Measurements from ENCODE around the gene SOX8.

Gene SOX8

GRCh38 chr16:986411-986810 lies 4.8 kb downstream of the SOX8 start:
- no peaks in the 10 kb centered on the region for H3K4me1 ChIP-seq (ENCODE audit: control insufficient read depth, insufficient read depth, low read length)
- ChIA-PET CTCF (no interaction called here), POLR2A (interaction anchor here (0.5 to 1.1 kb wide), 2 partner anchors 10 to 14 kb away, joined by 3 read pairs; no protein-coding TSS in a partner anchor)
- TF ChIP-seq REST (tag by site-specific recombination; IDR thresholded peaks at IDR 0.05) (no peak), ZNF830 (tag by site-specific recombination; IDR thresholded peaks at IDR 0.05; ENCODE audit: low read depth) (no peak), GLIS2 (tag by site-specific recombination; IDR thresholded peaks at IDR 0.05) (no peak), WT1 (tag by site-specific recombination; IDR thresholded peaks at IDR 0.05) (no peak)
- no peaks in the 10 kb centered on the region for H3K36me3 ChIP-seq (ENCODE audit: control insufficient read depth in 2 of 2, insufficient read depth in 1 of 2, low read length in 2 of 2)
- H3K27ac ChIP-seq (ENCODE audit: extremely low read depth, low read depth, low read length), result no peak overlapping the region
- H3K9me3 ChIP-seq (ENCODE audit: control insufficient read depth, insufficient read depth, low read depth, low read length), result no peaks in the 10 kb centered on the region
- H3K4me3 ChIP-seq (ENCODE audit: low read depth, low read length), result no peak overlapping the region

- CTCF ChIA-PET, result no interaction called here
- POLR2A ChIA-PET, result interaction anchor here (0.5 kb wide), 1 partner anchor 13 kb away, joined by 3 read pairs; no protein-coding TSS in a partner anchor
- no peaks in the 10 kb centered on the region for H3K4me1 ChIP-seq (ENCODE audit: control insufficient read depth, insufficient read depth, low read length)
- TF ChIP-seq ZNF146 (tag by site-specific recombination; IDR thresholded peaks at IDR 0.05) (no peak), ZSCAN23 (tag by site-specific recombination; IDR thresholded peaks at IDR 0.05) (no peak), ZNF350 (tag by site-specific recombination; IDR thresholded peaks at IDR 0.05) (no peak), ZNF530 (tag by site-specific recombination; IDR thresholded peaks at IDR 0.05; ENCODE audit: low read depth) (no peak), MYNN (tag by site-specific recombination; IDR thresholded peaks at IDR 0.05; ENCODE audit: borderline replicate concordance) (no peak), KLF7 (tag by site-specific recombination; IDR thresholded peaks at IDR 0.05; ENCODE audit: borderline replicate concordance) (no peak), WT1 (tag by site-specific recombination; IDR thresholded peaks at IDR 0.05) (no peak), ZNF174 (tag by site-specific recombination; IDR thresholded peaks at IDR 0.05) (no peak)
- H3K4me3 ChIP-seq (ENCODE audit: low read depth, low read length), result no peak overlapping the region
- no peaks in the 10 kb centered on the region for H3K9me3 ChIP-seq (ENCODE audit: control insufficient read depth, insufficient read depth, low read depth, low read length)
- no peaks in the 10 kb centered on the region for H3K36me3 ChIP-seq (ENCODE audit: control insufficient read depth in 2 of 2, insufficient read depth in 1 of 2, low read length in 2 of 2)
- H3K27ac ChIP-seq (ENCODE audit: extremely low read depth, low read depth, low read length), result no peak overlapping the region
Measured at GRCh38 chr16:986925-987582, 5.5 kb downstream of the SOX8 start.

- Histone ChIP-seq H3K36me3 (ENCODE audit: control insufficient read depth in 2 of 2, insufficient read depth in 1 of 2, low read length in 2 of 2) (no peaks in the 10 kb centered on the region), H3K27ac (ENCODE audit: extremely low read depth, low read depth, low read length) (no peak overlapping the region), H3K4me1 (ENCODE audit: control insufficient read depth, insufficient read depth, low read length) (no peaks in the 10 kb centered on the region), H3K9me3 (ENCODE audit: control insufficient read depth, insufficient read depth, low read depth, low read length) (no peaks in the 10 kb centered on the region), H3K4me3 (ENCODE audit: low read depth, low read length) (no peak overlapping the region)
- no peak for TF ChIP-seq ZFP69B (tag by site-specific recombination; IDR thresholded peaks at IDR 0.05)
- TF ChIP-seq ATF2 (tag by site-specific recombination; IDR thresholded peaks at IDR 0.05; ENCODE audit: low read depth), result no peak
- no peak for TF ChIP-seq ZNF580 (tag by site-specific recombination; IDR thresholded peaks at IDR 0.05)
- no peak for TF ChIP-seq IKZF3 (tag by site-specific recombination; IDR thresholded peaks at IDR 0.05)
- TF ChIP-seq ZNF830 (tag by site-specific recombination; IDR thresholded peaks at IDR 0.05; ENCODE audit: low read depth), result no peak
- ChIA-PET CTCF (no interaction called here), POLR2A (no interaction called here)
Measured at GRCh38 chr16:987906-988305, 6.3 kb downstream of the SOX8 start.

Data from HEK293 (cell line).